Measurements from ENCODE around the gene PPP2R3B. TPM values are rescaled to one million over a fixed set of nuclear protein-coding genes. Genes with fewer than 3 reads are reported as not detected.
"Not testable (repeated sequence)": the region's sequence is repeated elsewhere in the genome, so short reads cannot be mapped to it uniquely, and the experiment has no call there.

The PPP2R3B gene
- total RNA-seq, 4 donors from 2014 or later, result 37.6 to 106 (median 46.6) TPM

DNA sequence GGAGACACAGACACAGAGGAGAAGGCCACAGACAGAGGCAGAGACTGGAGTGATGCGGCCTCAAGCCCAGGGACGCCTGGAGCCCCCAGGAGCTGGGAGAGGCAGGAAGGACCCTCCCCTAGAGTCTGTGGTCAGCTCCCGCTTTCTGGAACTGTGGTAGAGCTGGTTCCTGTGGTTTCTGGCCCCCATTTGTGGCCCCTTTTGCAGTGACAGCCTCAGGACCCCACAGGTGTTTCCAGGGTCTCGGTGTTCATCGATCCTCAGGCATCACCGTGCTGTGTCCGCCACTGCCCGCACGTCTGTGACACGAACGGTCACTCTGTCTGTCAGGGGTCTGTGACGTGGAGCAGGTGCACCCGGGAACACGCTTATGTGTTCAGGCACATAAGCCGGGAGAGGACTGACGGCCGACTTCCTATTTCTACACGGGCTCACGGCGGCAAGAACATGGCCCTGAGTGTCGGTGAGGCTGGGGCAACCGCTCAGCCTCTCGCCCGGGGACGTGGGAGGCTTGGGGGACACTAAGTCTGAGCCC, 76.0 kb downstream of the PPP2R3B start:
- H3K4me3 ChIP-seq (ENCODE audit: low read depth, poor library complexity, severe bottlenecking), result no peak overlapping the region
- no peak for TF ChIP-seq POLR2A (IDR thresholded peaks at IDR 0.05)
- TF ChIP-seq, protein P1, sequence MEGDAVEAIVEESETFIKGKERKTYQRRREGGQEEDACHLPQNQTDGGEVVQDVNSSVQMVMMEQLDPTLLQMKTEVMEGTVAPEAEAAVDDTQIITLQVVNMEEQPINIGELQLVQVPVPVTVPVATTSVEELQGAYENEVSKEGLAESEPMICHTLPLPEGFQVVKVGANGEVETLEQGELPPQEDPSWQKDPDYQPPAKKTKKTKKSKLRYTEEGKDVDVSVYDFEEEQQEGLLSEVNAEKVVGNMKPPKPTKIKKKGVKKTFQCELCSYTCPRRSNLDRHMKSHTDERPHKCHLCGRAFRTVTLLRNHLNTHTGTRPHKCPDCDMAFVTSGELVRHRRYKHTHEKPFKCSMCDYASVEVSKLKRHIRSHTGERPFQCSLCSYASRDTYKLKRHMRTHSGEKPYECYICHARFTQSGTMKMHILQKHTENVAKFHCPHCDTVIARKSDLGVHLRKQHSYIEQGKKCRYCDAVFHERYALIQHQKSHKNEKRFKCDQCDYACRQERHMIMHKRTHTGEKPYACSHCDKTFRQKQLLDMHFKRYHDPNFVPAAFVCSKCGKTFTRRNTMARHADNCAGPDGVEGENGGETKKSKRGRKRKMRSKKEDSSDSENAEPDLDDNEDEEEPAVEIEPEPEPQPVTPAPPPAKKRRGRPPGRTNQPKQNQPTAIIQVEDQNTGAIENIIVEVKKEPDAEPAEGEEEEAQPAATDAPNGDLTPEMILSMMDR (IDR thresholded peaks at IDR 0.05), result no peak
- WGBS, 2 donors, result 93 to 99% methylated on average over 23 to 25 of the region's 25 CpGs
- DNase-seq (ENCODE audit: low spot score in 2 of 2), result peak in 1 of 2 donors; percentile 62
- intact Hi-C loops (cut with DNase I; ENCODE audit: low total_unique reads), result no loop called here

DNA sequence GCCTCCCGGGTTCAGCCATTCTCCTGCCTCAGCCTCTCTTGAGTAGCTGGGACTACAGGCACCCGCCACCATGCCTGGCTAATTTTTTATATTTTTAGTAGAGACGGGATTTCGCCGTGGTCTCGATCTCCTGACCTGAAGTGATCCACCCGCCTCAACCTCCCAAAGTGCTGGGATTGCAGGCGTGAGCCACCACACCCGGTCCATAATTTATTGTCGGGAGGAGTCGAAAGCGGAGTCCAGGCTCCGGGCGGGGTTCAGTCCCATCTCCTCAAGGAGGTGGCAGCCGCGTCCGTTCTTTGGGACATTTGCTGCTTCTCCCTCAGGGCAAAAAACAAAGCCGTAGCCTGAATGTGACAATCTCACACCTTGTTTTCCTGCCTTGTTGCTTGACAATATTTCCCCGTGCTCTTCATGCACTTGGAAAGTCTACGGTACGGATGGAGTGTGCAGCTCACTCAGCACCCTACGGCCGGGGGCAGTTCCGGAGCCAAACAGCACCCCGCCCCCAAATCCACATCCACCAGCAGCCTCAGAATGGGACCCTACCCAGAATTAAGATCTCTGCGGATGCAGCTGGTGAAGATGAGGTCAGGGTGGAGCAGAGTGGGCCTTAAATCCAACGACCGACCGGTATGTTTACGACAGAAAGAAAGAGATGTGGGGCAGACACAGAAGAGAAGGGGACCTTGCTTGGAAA, 77.7 kb downstream of the PPP2R3B start:
- TF ChIP-seq POLR2A (IDR thresholded peaks at IDR 0.05), result no peak
- TF ChIP-seq, protein P1 (IDR thresholded peaks at IDR 0.05), result no peak
- WGBS, 2 donors, result 91 to 92% methylated on average over 30 of the region's 30 CpGs
- DNase-seq (ENCODE audit: low spot score in 2 of 2), result no peak
- no peak overlapping the region for H3K4me3 ChIP-seq (ENCODE audit: low read depth, poor library complexity, severe bottlenecking)
- intact Hi-C loops (cut with DNase I; ENCODE audit: low total_unique reads), result no loop called here

DNA sequence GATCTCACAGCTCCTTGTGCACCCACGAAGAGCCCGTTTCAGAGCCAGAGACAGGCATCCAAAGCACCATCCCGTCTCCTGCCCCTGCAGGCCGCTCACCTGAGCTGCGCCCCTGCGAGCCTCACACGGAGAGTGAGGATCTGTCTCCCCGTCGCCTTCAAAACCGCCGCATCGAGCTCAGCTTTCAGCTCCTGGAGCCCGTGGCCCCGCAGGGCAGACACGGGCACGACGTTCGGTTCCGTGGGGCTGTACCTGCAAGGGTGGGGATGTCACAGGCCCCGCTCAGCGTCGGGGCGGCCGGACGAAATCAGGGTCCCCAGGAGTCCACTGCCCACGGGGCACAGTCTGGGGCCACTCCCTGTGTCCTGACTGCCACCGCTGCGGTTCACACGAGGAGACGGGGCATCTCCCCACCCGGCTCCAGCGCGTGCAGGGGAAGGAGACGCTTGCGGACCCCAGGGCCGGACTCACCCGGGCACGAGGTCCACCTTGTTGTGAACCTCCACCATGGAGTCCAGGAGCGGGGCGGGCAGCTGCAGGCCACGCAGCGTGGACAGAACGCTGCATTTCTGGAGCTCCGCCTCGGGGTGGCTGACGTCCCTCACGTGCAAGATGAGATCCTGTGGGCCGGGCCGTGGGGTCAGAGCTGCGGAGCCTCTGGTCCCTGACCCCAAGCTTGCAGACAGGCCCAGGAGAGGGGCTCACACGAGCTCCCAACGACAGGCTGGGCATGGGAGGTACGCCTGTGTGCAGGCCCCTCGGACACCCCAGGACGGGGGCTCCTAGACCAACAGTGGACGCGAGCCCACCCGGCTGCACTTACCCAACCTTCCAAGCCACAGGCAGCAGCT, 79.2 kb downstream of the PPP2R3B start:
- intact Hi-C loops (cut with DNase I; ENCODE audit: low total_unique reads), result no loop called here
- peak in 1 of 2 donors; percentile 64 for DNase-seq (ENCODE audit: low spot score in 2 of 2)
- TF ChIP-seq POLR2A (IDR thresholded peaks at IDR 0.05), result no peak
- TF ChIP-seq, protein P1 (IDR thresholded peaks at IDR 0.05), result no peak
- WGBS, 2 donors, result 97 to 98% methylated on average over 54 to 58 of the region's 58 CpGs
- H3K4me3 ChIP-seq (ENCODE audit: low read depth, poor library complexity, severe bottlenecking), result no peak overlapping the region

DNA sequence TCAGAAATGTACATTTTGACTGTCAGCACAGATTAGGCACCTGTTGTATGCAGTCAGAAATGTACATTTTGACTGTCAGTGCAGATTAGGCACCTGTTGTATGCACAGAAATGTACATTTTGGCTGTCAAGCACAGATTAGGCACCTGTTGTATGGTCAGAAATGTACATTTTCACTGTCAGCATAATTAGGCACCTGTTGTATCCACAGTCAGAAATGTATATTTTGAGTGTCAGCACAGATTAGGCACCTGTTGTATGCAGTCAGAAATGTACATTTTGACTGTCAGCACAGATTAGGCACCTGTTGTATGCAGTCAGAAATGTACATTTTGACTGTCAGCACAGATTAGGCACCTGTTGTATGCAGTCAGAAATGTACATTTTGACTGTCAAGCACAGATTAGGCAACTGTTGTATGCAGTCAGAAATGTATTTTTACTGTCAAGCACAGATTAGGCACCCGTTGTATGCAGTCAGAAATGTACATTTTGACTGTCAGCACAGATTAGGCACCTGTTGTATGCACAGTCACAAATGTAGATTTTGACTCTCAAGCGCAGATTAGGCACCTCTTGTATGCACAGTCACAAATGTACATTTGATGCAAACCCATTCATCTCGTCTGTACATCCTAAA, 80.0 kb downstream of the PPP2R3B start:
- 93 to 94% methylated on average over 3 of the region's 3 CpGs for WGBS, 2 donors
- not testable (repeated sequence) for DNase-seq (ENCODE audit: low spot score in 2 of 2)

DNA sequence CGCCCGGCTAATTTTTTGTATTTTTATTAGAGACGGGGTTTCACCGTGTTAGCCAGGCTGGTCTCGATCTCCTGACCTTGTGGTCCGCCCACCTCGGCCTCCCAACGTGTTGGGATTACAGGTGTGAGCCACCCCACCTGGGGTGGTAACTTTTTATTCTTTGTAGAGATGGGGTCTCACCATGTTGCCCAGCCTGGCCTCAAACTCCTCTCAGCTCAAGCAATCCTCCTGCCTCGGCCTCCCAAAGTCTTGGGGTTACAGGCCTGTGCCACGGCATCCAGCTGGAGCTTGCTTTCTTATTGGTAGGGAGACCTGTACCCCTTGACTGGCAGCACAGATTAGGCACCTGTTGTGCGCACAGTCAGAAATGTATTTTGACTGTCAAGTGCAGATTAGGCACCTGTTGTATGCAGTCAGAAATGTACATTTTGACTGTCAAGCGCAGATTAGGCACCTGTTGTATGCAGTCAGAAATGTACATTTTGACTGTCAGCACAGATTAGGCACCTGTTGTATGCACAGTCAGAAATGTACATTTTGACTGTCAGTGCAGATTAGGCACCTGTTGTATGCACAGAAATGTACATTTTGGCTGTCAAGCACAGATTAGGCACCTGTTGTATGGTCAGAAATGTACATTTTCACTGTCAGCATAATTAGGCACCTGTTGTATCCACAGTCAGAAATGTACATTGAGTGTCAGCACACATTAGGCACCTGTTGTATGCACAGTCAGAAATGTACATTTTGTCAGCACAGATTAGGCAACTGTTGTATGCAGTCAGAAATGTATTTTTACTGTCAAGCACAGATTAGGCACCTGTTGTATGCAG, 80.7 kb downstream of the PPP2R3B start:
- peak in 1 of 2 donors; percentile 72 for DNase-seq (ENCODE audit: low spot score in 2 of 2)
- H3K4me3 ChIP-seq (ENCODE audit: low read depth, poor library complexity, severe bottlenecking); intact Hi-C loops (cut with DNase I; ENCODE audit: low total_unique reads): not testable (repeated sequence)
- 90 to 93% methylated on average over 12 of the region's 12 CpGs for WGBS, 2 donors

More for the DNA sequence above, 80.0 kb downstream of the PPP2R3B start:
- intact Hi-C loops (cut with DNase I; ENCODE audit: low total_unique reads); H3K4me3 ChIP-seq (ENCODE audit: low read depth, poor library complexity, severe bottlenecking): not testable (repeated sequence)

DNA sequence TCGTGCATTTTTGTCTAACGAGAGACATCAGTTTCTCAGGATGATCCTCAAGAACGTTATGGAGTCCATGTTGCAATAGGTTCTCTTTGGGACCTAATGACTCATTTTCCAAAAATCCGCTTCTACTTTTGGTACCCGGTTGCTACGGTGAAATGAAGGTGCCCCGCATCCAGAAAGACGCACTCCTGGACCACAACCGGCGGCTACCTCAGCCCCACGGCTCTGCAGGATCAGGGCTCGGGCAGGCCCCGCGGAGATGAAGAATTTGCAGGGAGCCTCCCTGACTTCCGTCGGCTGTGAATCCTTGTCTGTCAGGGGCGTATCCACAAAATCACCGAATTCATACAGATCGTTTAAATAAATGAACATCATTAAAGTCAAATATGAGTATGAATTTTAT, 83.7 kb downstream of the PPP2R3B start:
- intact Hi-C loops (cut with DNase I; ENCODE audit: low total_unique reads), result no loop called here
- no peak for TF ChIP-seq POLR2A (IDR thresholded peaks at IDR 0.05)
- TF ChIP-seq, protein P1 (IDR thresholded peaks at IDR 0.05), result no peak
- WGBS, 2 donors, result 95% methylated on average over 19 of the region's 19 CpGs
- H3K4me3 ChIP-seq (ENCODE audit: low read depth, poor library complexity, severe bottlenecking), result no peak overlapping the region
- no peak for DNase-seq (ENCODE audit: low spot score in 2 of 2)
